ENCODE measurements around the gene PDZRN4. TPM values are rescaled to one million over a fixed set of nuclear protein-coding genes. Genes with fewer than 3 reads are reported as not detected.

PDZRN4 gene
- total and polyA plus RNA-seq, 2 of the 4 experiments (the other 2 are of a cell fraction), result not detected

DNA sequence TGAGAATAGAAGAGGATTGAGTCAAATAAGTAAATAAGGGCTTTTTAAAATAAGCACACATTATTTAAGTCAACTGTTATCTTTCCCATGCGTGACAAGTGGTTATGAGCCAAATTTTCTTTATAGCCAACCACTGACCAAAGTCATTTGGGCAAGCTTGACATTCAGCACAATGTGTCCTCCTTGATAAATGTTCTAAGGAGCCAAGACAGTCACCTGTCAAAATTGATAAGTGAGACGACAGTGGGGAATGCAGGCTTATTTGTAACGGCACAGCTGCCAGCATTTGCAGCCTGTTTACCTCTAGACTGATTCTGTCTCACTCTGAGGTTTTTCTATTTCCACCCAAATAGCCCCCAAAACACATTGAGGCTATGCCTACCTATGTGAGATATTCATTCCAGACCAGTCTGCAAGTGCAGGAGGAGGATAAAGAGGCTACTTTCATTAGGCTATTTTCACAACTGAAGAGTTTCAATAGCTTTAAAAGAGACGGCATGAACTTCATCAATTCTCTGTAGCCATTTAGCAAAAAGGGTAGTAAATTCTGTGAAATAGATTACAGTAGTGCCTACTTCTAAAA lies 339.5 kb downstream of the PDZRN4 start:
- H2BK5ac ChIP-seq (ENCODE audit: low read depth, low read length, poor library complexity, severe bottlenecking), result no peak overlapping the region
- no peaks in the 10 kb centered on the region for H3K9me1 ChIP-seq (ENCODE audit: insufficient read depth, low read length)
- no peak overlapping the region for H3K56ac ChIP-seq (ENCODE audit: extremely low read depth, insufficient read depth, low read length)
- H2AK5ac ChIP-seq (ENCODE audit: low read depth, low read length), result no peak overlapping the region
- in situ Hi-C loops (cut with MboI; ENCODE audit: low sequenced_read_pairs), result no loop called here
- no peak overlapping the region for H3K4me2 ChIP-seq (ENCODE audit: low read depth, low read length)
- H2BK120ac ChIP-seq (ENCODE audit: low read depth, low read length), result no peak overlapping the region
- H4K91ac ChIP-seq (ENCODE audit: insufficient read depth, low read depth, low read length), result no peak overlapping the region
- H3K23ac ChIP-seq (ENCODE audit: low read depth, low read length), result no peak overlapping the region
- DNase-seq (no peak), ATAC-seq (ENCODE audit: low read depth) (no peak)
- H3K9ac ChIP-seq (ENCODE audit: low read depth, low read length), result no peak overlapping the region
- no peak overlapping the region for H2BK15ac ChIP-seq (ENCODE audit: low read depth, low read length)
- H2AFZ ChIP-seq (replicated peaks; ENCODE audit: low read length, poor library complexity), result no peak overlapping the region
- H3K4ac ChIP-seq (ENCODE audit: low read depth, low read length), result no peak overlapping the region
- H4K8ac ChIP-seq (ENCODE audit: low read depth in 2 of 2, low read length in 2 of 2), result no peak overlapping the region
- H3K4me3 ChIP-seq (ENCODE audit: insufficient read depth, low read depth, low read length), result no peak overlapping the region
- no TSS peak for BruUV-seq (replicated peaks)
- no CpG with 5 or more reads among the region's 4 CpGs for WGBS, 2 experiments (ENCODE audit: extremely low coverage in 2 of 2, insufficient read length in 1 of 2)
- ChIA-PET POLR2A (ENCODE audit: unreplicated experiment) (no interaction called here), CTCF (interaction anchor here (0.6 kb wide), 2 partner anchors 51 to 956 kb away, joined by 3 read pairs; no protein-coding TSS in a partner anchor)
- no peaks in the 10 kb centered on the region for H3K4me1 ChIP-seq (ENCODE audit: control insufficient read depth, insufficient read depth, low read length)
- H4K20me1 ChIP-seq (ENCODE audit: insufficient read depth, low read length), result no peaks in the 10 kb centered on the region
- H3K79me1 ChIP-seq (ENCODE audit: low read depth in 1 of 2, low read length in 2 of 2), result no peaks in the 10 kb centered on the region
- H3K18ac ChIP-seq (ENCODE audit: low read depth, low read length), result no peak overlapping the region
- TF ChIP-seq FOS (IDR thresholded peaks at IDR 0.05; ENCODE audit: low read depth, low read length), result no peak
- no peak for TF ChIP-seq RFX5 (IDR thresholded peaks at IDR 0.05; ENCODE audit: low read depth, low read length)
- TF ChIP-seq BHLHE40 (IDR thresholded peaks at IDR 0.05; ENCODE audit: low read depth, low read length), result no peak
- TF ChIP-seq POLR2A (IDR thresholded peaks at IDR 0.05; ENCODE audit: low read depth, low read length), result no peak
- no peak for TF ChIP-seq SMC3 (IDR thresholded peaks at IDR 0.05; ENCODE audit: low read depth, low read length)
- no peak for TF ChIP-seq MXI1 (IDR thresholded peaks at IDR 0.05; ENCODE audit: borderline replicate concordance, low read depth, low read length)
- no peak for TF ChIP-seq NFE2L2 (IDR thresholded peaks at IDR 0.05; ENCODE audit: low read depth, low read length)
- H2AK9ac ChIP-seq (replicated peaks; ENCODE audit: low read depth, low read length, poor library complexity), result no peak overlapping the region
- H3K36me3 ChIP-seq (ENCODE audit: control insufficient read depth, insufficient read depth, low read length), result no peaks in the 10 kb centered on the region
- no peaks in the 10 kb centered on the region for H3K9me3 ChIP-seq (ENCODE audit: control insufficient read depth, insufficient read depth, low read length)
- H4K5ac ChIP-seq (ENCODE audit: low read depth, low read length), result no peak overlapping the region
- dilution Hi-C loops (cut with HindIII; ENCODE audit: low sequenced_read_pairs, unreplicated experiment), result no loop called here
- no peaks in the 10 kb centered on the region for H3K27me3 ChIP-seq (ENCODE audit: control insufficient read depth, insufficient read depth, low read length)
- H3K27ac ChIP-seq (ENCODE audit: insufficient read depth, low read length), result no peak overlapping the region
- no peak overlapping the region for H2BK20ac ChIP-seq (ENCODE audit: low read depth, low read length)
- no peak overlapping the region for H3K14ac ChIP-seq (replicated peaks; ENCODE audit: low read depth, low read length)
- intact Hi-C loops (cut with micrococcal nuclease), result no loop called here

Data from IMR-90 (cell line).